IMR-90 (cell line): ENCODE results near the gene TAS2R40. TPM values are rescaled to one million over a fixed set of nuclear protein-coding genes. Genes with fewer than 3 reads are reported as not detected.

Experiments
- ATAC-seq: fragments of 200-7000 bp; cut with Tn5 transposase; 2 replicates; pipeline ENCODE4 v1.9.1; 2020; ENCODE audit warnings: low read depth, mild to moderate bottlenecking, moderate library complexity
- BruUV-seq: library from RNA; stranded (reverse); fragments of 400-500 nt; replicated peaks from 2 replicates; lab custom pipeline; 2021; lab: Mats Ljungman, UMichigan
- CTCF ChIA-PET: fragments of 300-600 bp; formaldehyde crosslinking; extraction: SDS; loops from one replicate; lab custom pipeline; 2021; ENCODE audit warnings: antibody characterized with exemption; lab: Yijun Ruan, JAX
- POLR2A ChIA-PET: fragments of 300-600 bp; sonication (Branson Sonifier 250); formaldehyde crosslinking; loops from one replicate; lab custom pipeline; 2022; ENCODE audit warnings: antibody characterized with exemption; ENCODE audit not compliant: unreplicated experiment; lab: Charles Lee
- DNase-seq: peaks from one replicate; pipeline ENCODE4 v3.0.0; 2013
- H2AFZ ChIP-seq: replicated peaks from 2 replicates; pipeline ENCODE3; 2013; ENCODE audit warnings: low read length, mild to moderate bottlenecking; ENCODE audit not compliant: poor library complexity
- H2AK5ac ChIP-seq: 2 replicates; pipeline ENCODE4 v1.6.1; 2013; ENCODE audit warnings: low read depth, low read length, inconsistent platforms
- H2AK9ac ChIP-seq: replicated peaks from 2 replicates; pipeline ENCODE3; 2013; ENCODE audit warnings: mild to moderate bottlenecking, low read depth, low read length, moderate library complexity; ENCODE audit not compliant: poor library complexity
- H2BK120ac ChIP-seq: 2 replicates; pipeline ENCODE4 v1.6.1; 2013; ENCODE audit warnings: low read depth, low read length, inconsistent platforms
- H2BK15ac ChIP-seq: 3 replicates; pipeline ENCODE4 v1.6.1; 2013; ENCODE audit warnings: low read depth, low read length, inconsistent platforms
- H2BK20ac ChIP-seq: 2 replicates; pipeline ENCODE4 v1.6.1; 2013; ENCODE audit warnings: low read depth, mild to moderate bottlenecking, inconsistent platforms, low read length, moderate library complexity
- H2BK5ac ChIP-seq: 2 replicates; pipeline ENCODE4 v1.6.1; 2013; ENCODE audit warnings: mild to moderate bottlenecking, low read depth, low read length, inconsistent platforms; ENCODE audit not compliant: poor library complexity, severe bottlenecking
- H3K14ac ChIP-seq: replicated peaks from 2 replicates; pipeline ENCODE4 v1.6.1; 2013; ENCODE audit warnings: low read depth, low read length, inconsistent platforms
- H3K18ac ChIP-seq: 2 replicates; pipeline ENCODE4 v1.6.1; 2013; ENCODE audit warnings: low read depth, low read length, control low read depth
- H3K23ac ChIP-seq: 2 replicates; pipeline ENCODE4 v1.6.1; 2013; ENCODE audit warnings: low read depth, low read length, inconsistent platforms
- H3K27ac ChIP-seq: 2 replicates; pipeline ENCODE4 v1.5.1; 2013; ENCODE audit warnings: mild to moderate bottlenecking, control low read depth, low read length; ENCODE audit not compliant: insufficient read depth
- H3K27me3 ChIP-seq: 2 replicates; pipeline ENCODE4 v1.6.1; 2013; ENCODE audit warnings: low read length; ENCODE audit not compliant: control insufficient read depth, insufficient read depth
- H3K36me3 ChIP-seq: 2 replicates; pipeline ENCODE4 v1.6.1; 2013; ENCODE audit warnings: low read length, mixed read lengths; ENCODE audit not compliant: control insufficient read depth, insufficient read depth
- H3K4ac ChIP-seq: 2 replicates; pipeline ENCODE4 v1.6.1; 2013; ENCODE audit warnings: low read depth, low read length, inconsistent platforms
- H3K4me1 ChIP-seq: 2 replicates; pipeline ENCODE4 v1.6.1; 2013; ENCODE audit warnings: low read length, mixed read lengths; ENCODE audit not compliant: control insufficient read depth, insufficient read depth
- H3K4me2 ChIP-seq: 2 replicates; pipeline ENCODE4 v1.6.1; 2013; ENCODE audit warnings: low read depth, mild to moderate bottlenecking, control low read depth, low read length, moderate library complexity
- H3K4me3 ChIP-seq: 2 replicates; pipeline ENCODE4 v1.5.1; 2013; ENCODE audit warnings: low read depth, mild to moderate bottlenecking, control low read depth, low read length, moderate library complexity; ENCODE audit not compliant: insufficient read depth
- H3K56ac ChIP-seq: 2 replicates; pipeline ENCODE4 v1.6.1; 2013; ENCODE audit warnings: low read length, inconsistent platforms; ENCODE audit not compliant: insufficient read depth; ENCODE audit errors: extremely low read depth
- H3K79me1 ChIP-seq, 2 experiments: 2 replicates each; pipeline ENCODE4 v1.6.1; 2013; ENCODE audit warnings: low read length in 2 of 2, inconsistent platforms in 1 of 2, low read depth in 1 of 2
- H3K9ac ChIP-seq: 2 replicates; pipeline ENCODE4 v1.6.1; 2013; ENCODE audit warnings: low read depth, low read length, control low read depth
- H3K9me1 ChIP-seq: 2 replicates; pipeline ENCODE4 v1.6.1; 2013; ENCODE audit warnings: low read length, inconsistent platforms; ENCODE audit not compliant: insufficient read depth
- H3K9me3 ChIP-seq: 2 replicates; pipeline ENCODE4 v1.6.1; 2013; ENCODE audit warnings: low read length; ENCODE audit not compliant: control insufficient read depth, insufficient read depth
- H4K20me1 ChIP-seq: 2 replicates; pipeline ENCODE4 v1.6.1; 2013; ENCODE audit warnings: low read length, inconsistent platforms; ENCODE audit not compliant: insufficient read depth
- H4K5ac ChIP-seq: 2 replicates; pipeline ENCODE4 v1.6.1; 2013; ENCODE audit warnings: mild to moderate bottlenecking, low read depth, low read length, control low read depth
- H4K8ac ChIP-seq, 2 experiments: 2 replicates each; pipeline ENCODE4 v1.6.1; 2013; ENCODE audit warnings: low read depth in 2 of 2, low read length in 2 of 2, control low read depth in 1 of 2, inconsistent platforms in 1 of 2
- H4K91ac ChIP-seq: 2 replicates; pipeline ENCODE4 v1.6.1; 2013; ENCODE audit warnings: low read depth, low read length, inconsistent platforms; ENCODE audit not compliant: insufficient read depth
- BHLHE40 ChIP-seq: fragments of 150-350 bp; IDR thresholded peaks from 2 replicates; pipeline ENCODE4 v1.6.1; 2016; ENCODE audit warnings: mild to moderate bottlenecking, low read depth, low read length
- CEBPB ChIP-seq: IDR thresholded peaks from 2 replicates; pipeline ENCODE4 v1.6.1; 2012; ENCODE audit warnings: low read depth, low read length, improper control_type of control experiment
- CHD1 ChIP-seq: IDR thresholded peaks from 2 replicates; pipeline ENCODE4 v1.6.1; 2012; ENCODE audit warnings: low read depth, low read length, improper control_type of control experiment
- CTCF ChIP-seq: conservative IDR thresholded peaks from 2 replicates; pipeline ENCODE4 v1.5.1; 2012; ENCODE audit warnings: mild to moderate bottlenecking, low read depth, low read length, improper control_type of control experiment
- ELK1 ChIP-seq: fragments of 150-350 bp; IDR thresholded peaks from 2 replicates; pipeline ENCODE4 v1.6.1; 2016; ENCODE audit warnings: low read depth, mild to moderate bottlenecking, low read length, moderate library complexity, borderline replicate concordance
- FOS ChIP-seq: fragments of 150-350 bp; IDR thresholded peaks from 2 replicates; pipeline ENCODE4 v1.6.1; 2016; ENCODE audit warnings: low read depth, low read length
- MAFK ChIP-seq: IDR thresholded peaks from 2 replicates; pipeline ENCODE4 v1.6.1; 2012; ENCODE audit warnings: low read depth, low read length, improper control_type of control experiment
- MAZ ChIP-seq: IDR thresholded peaks from 2 replicates; pipeline ENCODE4 v1.6.1; 2012; ENCODE audit warnings: low read depth, mild to moderate bottlenecking, low read length, improper control_type of control experiment, moderate library complexity, borderline replicate concordance
- MXI1 ChIP-seq: IDR thresholded peaks from 2 replicates; pipeline ENCODE4 v1.6.1; 2012; ENCODE audit warnings: low read depth, mild to moderate bottlenecking, low read length, moderate library complexity, borderline replicate concordance
- NFE2L2 ChIP-seq: fragments of 150-350 bp; IDR thresholded peaks from 2 replicates; pipeline ENCODE4 v1.6.1; 2016; ENCODE audit warnings: low read depth, mild to moderate bottlenecking, low read length
- POLR2A ChIP-seq: IDR thresholded peaks from 2 replicates; pipeline ENCODE4 v1.6.1; 2012; ENCODE audit warnings: mild to moderate bottlenecking, low read depth, low read length
- RAD21 ChIP-seq: IDR thresholded peaks from 2 replicates; pipeline ENCODE4 v1.6.1; 2012; ENCODE audit warnings: low read length, improper control_type of control experiment
- RCOR1 ChIP-seq: IDR thresholded peaks from 2 replicates; pipeline ENCODE4 v1.6.1; 2012; ENCODE audit warnings: mild to moderate bottlenecking, low read length, improper control_type of control experiment; ENCODE audit not compliant: insufficient replicate concordance
- RFX5 ChIP-seq: IDR thresholded peaks from 2 replicates; pipeline ENCODE4 v1.8.0; 2012; ENCODE audit warnings: low read depth, mild to moderate bottlenecking, low read length, moderate library complexity
- SMC3 ChIP-seq: fragments of 150-350 bp; IDR thresholded peaks from 2 replicates; pipeline ENCODE4 v1.6.1; 2016; ENCODE audit warnings: low read depth, mild to moderate bottlenecking, antibody characterized with exemption, low read length, moderate library complexity
- USF2 ChIP-seq: fragments of 150-350 bp; IDR thresholded peaks from 2 replicates; pipeline ENCODE4 v1.6.1; 2017; ENCODE audit warnings: mild to moderate bottlenecking, antibody characterized with exemption, low read length, low read depth
- WGBS, 2 experiments: methylation state at CpG; one replicate each; pipeline versions ENCODE4 v1.1.5 to v1.1.7; 2013; ENCODE audit warnings: missing lambda C conversion rate in 2 of 2; ENCODE audit not compliant: insufficient read length in 1 of 2; ENCODE audit errors: extremely low coverage in 2 of 2; 5-methylcytosine and 5-hydroxymethylcytosine counted together
- dilution Hi-C: fragments of 300-500 bp; cut with HindIII; formaldehyde crosslinking; loops from one replicate; pipeline ENCODE4 v1.14.3; 2018; ENCODE audit warnings: low sequenced_read_pairs; ENCODE audit not compliant: unreplicated experiment
- in situ Hi-C: fragments of 300-500 bp; cut with MboI; formaldehyde crosslinking; loops from 3 replicates; pipeline ENCODE4 v1.14.3; 2019; ENCODE audit warnings: low sequenced_read_pairs, inconsistent platforms, mixed read lengths
- intact Hi-C: fragments of 100-400 bp; cut with micrococcal nuclease; formaldehyde crosslinking; loops from 2 replicates; pipeline ENCODE4 v1.10.0; 2022
- polyA plus RNA-seq, 3 experiments: library from polyadenylated mRNA; depleted of rRNA; stranded (reverse); fragments of >200 nt; gene quantifications; 2 replicates each; pipeline ENCODE4 v1.2.3, GENCODE V29; 2012; ENCODE audit warnings: low replicate concordance in 1 of 3
- total RNA-seq: library from RNA; depleted of rRNA; stranded (reverse); fragments of >200 nt; gene quantifications from 2 replicates; pipeline ENCODE4 v1.2.3, GENCODE V29; 2012

Gene TAS2R40
- total and polyA plus RNA-seq, 2 of the 4 experiments (the other 2 are of a cell fraction): not detected

GRCh38 chr7:143243614-143244013, 21.8 kb downstream of the TAS2R40 start:
- intact Hi-C loops (loop anchor here (5.0 kb wide), 1 partner anchor 139 kb away; the partner anchor contains the start of gene ZYX), dilution Hi-C loops (no loop called here), in situ Hi-C loops (no loop called here)
- Histone ChIP-seq H4K8ac (no peak overlapping the region), H3K4ac (no peak overlapping the region), H3K27me3 (peaks cover 11% of the 10 kb centered on the region), H4K5ac (no peak overlapping the region), H3K27ac (no peak overlapping the region), H3K18ac (no peak overlapping the region), H3K9me3 (no peaks in the 10 kb centered on the region), H3K9ac (no peak overlapping the region), H2BK15ac (no peak overlapping the region), H3K4me3 (no peak overlapping the region), H2BK5ac (no peak overlapping the region), H2AK5ac (no peak overlapping the region), H3K4me1 (0 out of 2 replicates have a peak, but pooled peaks cover 2% of the 10 kb centered on the region), H2BK120ac (no peak overlapping the region), H3K79me1 (no peaks in the 10 kb centered on the region), H3K23ac (no peak overlapping the region), H3K4me2 (no peak overlapping the region), H2AK9ac (no peak overlapping the region), H3K36me3 (no peaks in the 10 kb centered on the region), H2BK20ac (no peak overlapping the region), H3K14ac (no peak overlapping the region), H2AFZ (peak overlapping the region; percentile 16), H4K20me1 (no peaks in the 10 kb centered on the region), H3K9me1 (no peaks in the 10 kb centered on the region), H3K56ac (no peak overlapping the region), H4K91ac (no peak overlapping the region)
- ATAC-seq: no peak
- CTCF ChIA-PET: interaction anchor here (0.7 kb wide), 1 partner anchor 173 kb away, joined by 4 read pairs; no protein-coding TSS in a partner anchor
- TF ChIP-seq RAD21: no peak
- no peak for TF ChIP-seq NFE2L2
- TF ChIP-seq MAZ: no peak
- no peak for TF ChIP-seq POLR2A
- TF ChIP-seq MXI1: no peak
- TF ChIP-seq CEBPB: no peak
- no peak for TF ChIP-seq FOS
- no peak for TF ChIP-seq BHLHE40
- no peak for TF ChIP-seq RFX5
- no peak for TF ChIP-seq CHD1
- TF ChIP-seq RCOR1: no peak
- TF ChIP-seq CTCF: no peak
- TF ChIP-seq MAFK: no peak
- no peak for TF ChIP-seq ELK1
- no peak for TF ChIP-seq SMC3
- no peak for TF ChIP-seq USF2
- WGBS, 2 experiments: no CpG with 5 or more reads among the region's 3 CpGs
- BruUV-seq: no TSS peak
- POLR2A ChIA-PET: no interaction called here
- DNase-seq: no peak
